HG03460 (cell line): ENCODE measurements around the gene RNPS1.
A peak's percentile ranks its signal among the peaks of the same experiment; 100 is the strongest.

ENCODE experiments used
- ATAC-seq: cut with Tn5 transposase; IDR thresholded peaks from one replicate; pipeline ENCODE4 v1.9.1; 2021; ENCODE audit not compliant: unreplicated experiment

RNPS1 gene

GRCh38 chr16:2267913-2268666, at the start of gene RNPS1:
RNPS1 (minus strand) TSS chr16:2268126; CDS start chr16:2264643, 3,483 bp downstream.
- ATAC-seq = peak; percentile 58

DNA sequence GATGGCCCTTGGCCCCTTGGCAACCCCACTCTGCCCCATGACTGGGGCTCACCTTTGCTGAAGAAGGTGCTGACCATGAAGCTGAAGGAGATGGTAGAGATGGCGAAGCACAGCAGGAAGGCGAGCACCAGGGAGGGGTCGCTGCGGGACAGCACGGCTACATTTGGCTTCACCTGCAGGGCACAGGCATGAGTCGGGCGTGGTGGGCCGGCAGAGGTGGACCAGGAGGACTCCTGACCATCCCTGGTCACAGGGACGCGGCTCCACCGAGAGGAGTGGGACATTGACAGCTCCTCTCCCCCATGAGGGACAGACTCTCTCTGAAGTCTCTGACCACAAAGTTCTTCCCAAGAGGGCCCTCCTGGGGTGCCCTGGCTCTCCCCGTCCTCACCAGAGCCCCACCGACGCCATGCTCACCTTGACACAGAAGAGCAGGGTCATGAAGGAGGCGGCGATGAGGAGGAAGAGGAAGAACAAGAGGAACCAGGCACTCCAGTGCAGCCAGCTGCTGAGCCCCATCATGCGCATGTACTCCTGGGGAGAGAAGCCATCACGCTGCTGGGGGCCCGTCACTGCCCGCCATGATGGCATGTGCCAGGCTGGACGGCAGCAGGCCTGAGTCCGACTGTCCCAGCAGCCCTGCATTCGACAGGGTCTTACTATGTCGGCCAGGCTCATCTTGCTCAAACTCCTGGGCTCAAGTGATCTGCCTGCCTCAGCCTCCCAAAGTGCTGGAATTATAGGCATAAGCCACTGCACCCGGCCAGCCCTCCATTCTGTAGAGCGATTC, 49.5 kb upstream of the RNPS1 start:
- ATAC-seq = no peak

DNA sequence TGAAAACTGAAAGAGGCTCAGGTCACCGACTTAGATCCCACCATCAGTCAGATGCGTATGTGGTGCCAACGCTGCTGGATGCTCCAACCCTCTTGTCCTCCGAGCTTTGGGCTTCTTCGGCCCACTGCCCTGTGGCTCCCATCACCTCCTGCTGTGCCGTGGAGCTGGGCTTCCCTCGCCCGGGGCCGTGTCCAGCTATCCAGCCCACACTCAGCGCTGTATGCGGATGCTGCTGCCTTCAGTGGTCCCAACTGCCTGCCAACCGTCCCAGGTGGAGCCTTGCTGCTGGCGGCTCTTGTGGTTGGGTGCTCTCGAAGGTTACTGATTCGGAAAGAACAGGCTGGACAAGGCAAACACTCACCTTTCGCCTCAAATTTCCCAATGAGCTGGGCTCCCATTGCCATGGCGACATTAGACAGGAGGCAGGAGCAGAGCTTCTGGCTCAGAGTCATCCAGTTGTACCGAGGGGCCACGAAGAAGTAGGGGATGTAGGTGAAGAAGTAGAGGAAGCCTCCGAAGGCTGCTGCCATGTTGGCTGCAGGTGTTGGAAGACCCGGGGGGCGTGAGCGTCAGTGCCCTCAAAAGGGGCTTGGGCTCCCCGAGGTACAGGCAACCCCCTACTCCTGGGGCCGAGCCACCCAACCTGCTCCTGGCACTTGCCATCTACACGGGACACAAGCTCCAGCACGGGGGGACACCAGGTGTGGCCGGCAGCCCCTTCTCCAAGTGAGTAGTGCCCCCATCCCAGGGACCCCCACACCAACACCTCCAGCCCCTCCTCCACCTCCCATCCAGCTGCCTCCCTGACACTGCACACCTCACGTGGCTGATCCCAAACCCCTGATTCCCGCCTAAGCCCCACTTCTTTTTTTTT, 40.4 kb upstream of the RNPS1 start:
- ATAC-seq = no peak

DNA sequence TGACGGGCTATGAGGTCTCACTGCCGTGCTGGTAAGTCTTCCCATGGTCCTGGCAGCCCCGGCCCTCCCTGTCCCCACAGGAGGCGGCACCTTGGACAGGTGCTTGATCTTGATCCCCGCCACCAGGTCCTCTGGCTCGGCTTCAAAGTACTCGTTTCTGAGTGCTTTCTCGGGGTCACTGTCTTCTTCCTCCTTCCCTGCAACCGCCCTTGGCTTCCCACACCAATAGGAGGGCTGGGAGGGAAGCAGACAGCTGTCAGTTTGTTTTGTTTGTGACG, 31.9 kb upstream of the RNPS1 start:
- ATAC-seq = no peak

DNA sequence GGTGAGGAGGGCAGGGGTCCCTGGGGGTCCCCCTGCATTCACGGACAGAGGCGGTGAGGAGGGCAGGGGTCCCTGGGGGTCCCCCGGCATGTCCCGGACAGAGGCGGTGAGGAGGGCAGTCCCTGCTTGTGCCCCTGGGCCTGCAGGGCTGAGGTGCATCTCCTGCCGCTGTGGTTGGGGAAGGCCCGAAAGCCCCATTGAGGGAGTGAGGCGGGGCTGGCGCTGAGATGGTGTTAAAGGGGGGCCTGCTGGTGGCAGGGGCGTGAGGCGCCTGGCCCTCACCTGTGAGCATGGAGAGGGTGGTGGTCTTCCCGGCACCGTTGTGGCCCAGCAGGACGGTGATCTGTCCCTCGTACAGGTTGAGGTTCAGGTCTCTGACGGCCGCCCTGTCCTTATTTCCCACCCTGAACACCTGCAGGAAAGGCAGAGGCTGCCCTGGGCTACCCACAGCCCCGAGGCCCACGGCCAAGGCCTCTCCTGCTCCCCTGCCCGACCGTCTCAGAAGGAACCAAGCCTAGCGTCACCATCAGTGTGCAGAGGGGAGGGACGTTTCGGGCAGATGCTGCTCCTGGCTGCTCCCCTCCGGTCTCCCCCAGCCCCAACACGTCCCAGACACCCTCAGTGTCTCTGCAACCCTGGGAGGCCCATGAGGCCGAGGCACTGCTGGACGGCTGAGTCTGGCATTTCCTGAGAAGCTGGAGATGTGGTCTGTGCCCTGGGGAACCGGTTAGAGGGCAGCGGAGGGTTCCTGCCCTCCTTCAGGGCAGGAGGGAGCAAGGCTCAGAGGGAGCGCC, 31.4 kb upstream of the RNPS1 start:
- ATAC-seq = no peak

- ATAC-seq = no peak
Measured at GRCh38 chr16:2298621-2299020, 30.7 kb upstream of the RNPS1 start.

GRCh38 chr16:2297506-2297860, 29.6 kb upstream of the RNPS1 start:
- no peak for ATAC-seq

DNA sequence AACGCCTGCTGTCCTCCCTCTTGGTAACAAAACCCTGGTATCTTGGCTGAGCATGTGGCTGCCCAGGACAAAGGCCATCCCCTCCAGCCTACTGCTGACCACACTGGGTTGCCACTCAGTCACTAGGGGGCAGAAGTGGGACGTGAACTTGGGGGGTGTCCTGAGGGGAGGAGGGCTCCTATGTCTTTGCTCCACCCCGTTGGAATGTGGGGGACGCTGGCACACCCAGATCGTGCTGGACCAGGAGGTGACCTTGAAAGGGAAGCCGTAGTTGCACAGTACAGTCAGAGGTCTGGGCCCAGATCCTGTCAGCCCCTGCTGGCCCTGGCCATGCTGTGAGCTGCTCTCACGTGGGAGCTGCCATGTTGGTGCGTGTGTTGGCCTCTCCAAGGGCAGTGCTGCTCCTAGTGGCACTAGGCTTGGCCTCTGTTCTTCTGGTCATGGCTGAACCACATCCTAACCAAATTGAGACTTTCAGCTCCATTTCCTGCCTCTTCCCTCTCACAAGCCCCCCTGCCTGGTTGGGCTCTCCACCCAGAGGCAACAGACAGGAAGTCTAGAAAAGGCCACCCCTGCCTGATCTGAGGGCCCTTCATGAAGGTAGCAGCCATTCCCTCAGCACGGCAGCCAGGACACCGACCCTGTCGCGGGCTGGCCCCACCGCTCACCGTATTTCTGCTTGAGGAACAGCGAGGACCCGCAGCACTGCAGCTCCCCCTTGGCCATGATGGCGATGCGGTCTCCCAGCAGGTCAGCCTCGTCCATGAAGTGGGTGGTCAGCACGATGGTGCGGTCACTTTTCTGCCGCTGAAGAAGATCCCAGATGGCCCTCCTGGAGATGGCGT, 29.0 kb upstream of the RNPS1 start:
- no peak for ATAC-seq

DNA sequence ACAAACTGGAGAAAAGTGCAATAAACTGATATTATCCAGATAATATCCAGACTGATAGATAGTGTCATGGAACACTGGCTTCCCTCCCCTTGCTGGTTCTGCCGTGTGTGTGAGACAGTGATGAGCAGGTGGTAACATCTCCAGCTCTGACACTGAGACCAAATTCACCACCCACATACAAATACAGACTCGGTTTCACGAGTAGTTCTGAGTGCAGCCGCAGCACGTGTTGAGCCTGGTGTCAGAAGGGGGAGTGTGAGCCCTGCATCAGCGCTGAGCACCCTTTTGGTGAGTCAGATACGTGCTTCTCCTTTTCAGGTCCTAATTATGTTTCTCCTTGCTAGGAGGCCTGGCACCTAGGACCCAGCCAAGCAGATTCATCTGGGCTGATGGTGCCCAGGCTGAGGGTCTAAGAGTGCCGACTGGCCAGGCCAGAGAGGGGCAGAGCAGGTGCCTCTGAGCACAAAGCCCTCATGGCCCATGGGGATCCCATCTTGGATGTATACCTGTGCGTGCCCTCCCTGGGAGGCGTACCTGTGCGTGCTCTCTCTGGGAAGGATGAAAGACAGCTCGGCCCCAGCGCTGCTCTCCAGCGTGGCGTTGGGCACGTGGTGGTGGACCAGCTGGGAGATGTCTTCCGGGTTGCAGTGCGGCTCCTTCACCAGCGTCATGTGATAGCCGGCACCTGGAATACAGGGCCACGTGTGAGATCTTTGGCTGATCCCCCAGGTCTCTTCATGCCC, 27.3 kb upstream of the RNPS1 start:
- peak; percentile 62 for ATAC-seq

DNA sequence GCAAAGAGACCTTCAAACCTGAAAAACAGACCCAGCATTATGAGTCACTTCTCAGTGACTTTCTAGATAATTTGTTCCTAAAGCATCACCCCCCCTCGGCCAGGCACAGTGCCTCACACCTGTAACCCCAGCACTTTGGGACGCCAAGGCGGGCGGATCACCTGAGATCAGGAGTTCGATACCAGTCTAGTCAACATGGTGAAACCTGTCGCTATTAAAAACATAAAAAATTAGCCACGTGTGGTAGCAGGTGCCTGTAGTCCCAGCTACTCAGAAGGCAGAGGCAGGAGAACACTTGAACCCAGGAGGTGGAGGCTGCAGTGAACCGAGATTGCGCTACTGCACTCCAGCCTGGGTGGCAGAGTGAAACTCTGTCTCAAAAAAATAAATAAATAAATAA, 24.3 kb upstream of the RNPS1 start:
- ATAC-seq = no peak

DNA sequence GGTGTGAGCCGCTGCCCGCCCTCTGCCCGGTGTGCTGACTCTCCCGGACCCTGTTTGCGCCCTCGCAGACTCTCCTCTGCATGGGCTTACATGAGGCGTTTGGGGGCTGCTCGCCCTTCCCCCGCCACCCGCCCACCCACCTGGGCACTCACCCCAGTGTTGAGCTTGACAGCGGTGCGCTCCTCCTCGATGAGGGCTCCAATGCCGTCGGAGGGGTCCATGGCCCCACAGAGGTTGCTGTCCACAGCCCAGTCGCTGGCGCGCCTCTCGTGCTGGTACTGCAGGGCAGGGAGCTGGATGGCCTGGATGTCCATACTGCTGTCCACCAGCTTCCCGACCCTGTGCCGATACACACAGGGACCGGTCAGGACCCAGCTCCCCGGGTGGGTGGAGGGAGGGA, 21.4 kb upstream of the RNPS1 start:
- no peak for ATAC-seq

- ATAC-seq = no peak
Measured at GRCh38 chr16:2288726-2289125, 20.8 kb upstream of the RNPS1 start.

- ATAC-seq = no peak
Measured at GRCh38 chr16:2287916-2288547, 20.1 kb upstream of the RNPS1 start.

- no peak for ATAC-seq
Measured at GRCh38 chr16:2286550-2286949, 18.6 kb upstream of the RNPS1 start.

GRCh38 chr16:2285731-2286191, 17.8 kb upstream of the RNPS1 start:
- no peak for ATAC-seq

DNA sequence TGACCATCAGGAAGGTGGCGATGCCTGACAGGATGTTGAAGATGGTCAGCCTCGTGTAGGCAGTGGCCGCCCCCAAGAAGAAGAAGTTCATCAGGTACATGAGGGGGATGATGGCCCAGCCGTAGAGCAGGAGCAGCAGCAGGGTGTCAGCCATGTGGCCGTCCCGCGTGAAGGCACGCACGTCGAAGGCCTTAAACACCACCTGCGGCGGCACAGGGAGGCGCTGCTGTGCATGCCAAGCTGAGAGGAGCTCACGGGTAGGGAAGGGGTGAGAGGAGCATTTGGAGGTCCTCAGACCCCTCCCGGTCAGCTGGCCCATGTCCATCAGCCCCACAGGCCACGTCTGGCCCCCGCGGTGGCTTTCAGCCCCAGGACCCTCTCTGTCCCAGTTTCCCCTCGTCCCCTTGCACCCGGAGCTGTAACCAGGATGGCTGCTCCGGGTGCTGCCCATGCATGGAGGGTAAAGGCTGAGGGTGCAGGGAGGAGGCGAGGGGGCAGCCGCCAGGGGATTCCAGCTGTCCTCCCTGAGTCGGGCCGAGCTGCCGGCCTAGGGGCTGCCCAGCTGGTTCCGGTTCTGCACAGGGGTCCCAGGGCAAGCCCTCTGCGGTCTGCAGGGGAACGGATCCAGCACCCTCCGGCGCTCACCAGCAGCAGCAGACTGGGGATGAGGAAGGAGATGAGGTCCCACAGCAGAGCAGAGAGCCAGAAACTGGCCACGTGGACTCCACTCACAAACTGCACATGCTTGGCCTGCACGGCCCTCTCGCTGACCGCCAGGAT, 17.1 kb upstream of the RNPS1 start:
- no peak for ATAC-seq

GRCh38 chr16:2284001-2284770, 16.3 kb upstream of the RNPS1 start:
- no peak for ATAC-seq
